Measurements from ENCODE around the gene ACACA. TPM values are rescaled to one million over a fixed set of nuclear protein-coding genes. Genes with fewer than 3 reads are reported as not detected.

The ACACA gene
- total RNA-seq, 1 experiment from 2014 or later: 33.0 TPM

- CTCF ChIA-PET: no interaction called here
- intact Hi-C loops (cut with micrococcal nuclease): no loop called here
- H3K27me3 ChIP-seq (ENCODE audit: low read length): no peaks in the 10 kb centered on the region
- no peak overlapping the region for H3K4me2 ChIP-seq (ENCODE audit: low read length)
- no peaks in the 10 kb centered on the region for H3K9me2 ChIP-seq (replicated peaks; ENCODE audit: low read length)
- DNase-seq (no peak), ATAC-seq (no peak)
- POLR2A ChIA-PET (ENCODE audit: unreplicated experiment): interaction anchor here (0.5 kb wide), 1 partner anchor 162 kb away, joined by 9 read pairs; no protein-coding TSS in a partner anchor
- H3K9ac ChIP-seq (ENCODE audit: low read length): no peak overlapping the region
- H3K9me3 ChIP-seq (ENCODE audit: low read length): no peaks in the 10 kb centered on the region
- no TSS peak for BruUV-seq (replicated peaks)
- H3F3A ChIP-seq (ENCODE audit: low read length, unreplicated experiment): no peaks in the 10 kb centered on the region
- H3K4me3 ChIP-seq (ENCODE audit: low read length): no peak overlapping the region
- no peaks in the 10 kb centered on the region for H3K79me2 ChIP-seq (ENCODE audit: low read length)
- H3K27ac ChIP-seq (ENCODE audit: low read length): no peak overlapping the region
- no peak overlapping the region for H2AFZ ChIP-seq (ENCODE audit: low read length)
- no peaks in the 10 kb centered on the region for H3K4me1 ChIP-seq (ENCODE audit: insufficient read depth, low read length)
- no peaks in the 10 kb centered on the region for H4K20me1 ChIP-seq (ENCODE audit: low read length)
- peaks cover 6% of the 10 kb centered on the region for H3K36me3 ChIP-seq (ENCODE audit: low read depth, low read length)
- TF ChIP-seq CTCF (conservative IDR thresholded peaks at IDR 0.05; ENCODE audit: low read depth, low read length): no peak
- TF ChIP-seq EZH2 (IDR thresholded peaks at IDR 0.05; ENCODE audit: low read length, unreplicated experiment): no peak
- TF ChIP-seq EZH2phosphoT487 (IDR thresholded peaks at IDR 0.05; ENCODE audit: borderline replicate concordance, low read length): no peak
Measured at GRCh38 chr17:37131669-37132611, 274.7 kb downstream of the ACACA start.

GRCh38 chr17:37130984-37131446, 275.6 kb downstream of the ACACA start:
- DNase-seq: no peak
- Histone ChIP-seq H3K4me2 (ENCODE audit: low read length) (no peak overlapping the region), H3K79me2 (ENCODE audit: low read length) (no peaks in the 10 kb centered on the region), H3K36me3 (ENCODE audit: low read depth, low read length) (peaks cover 6% of the 10 kb centered on the region), H2AFZ (ENCODE audit: low read length) (no peak overlapping the region), H4K20me1 (ENCODE audit: low read length) (no peaks in the 10 kb centered on the region), H3K9me3 (ENCODE audit: low read length) (no peaks in the 10 kb centered on the region), H3K9ac (ENCODE audit: low read length) (no peak overlapping the region), H3K4me3 (ENCODE audit: low read length) (no peak overlapping the region), H3K27me3 (ENCODE audit: low read length) (no peaks in the 10 kb centered on the region), H3K27ac (ENCODE audit: low read length) (no peak overlapping the region), H3F3A (ENCODE audit: low read length, unreplicated experiment) (no peaks in the 10 kb centered on the region), H3K4me1 (ENCODE audit: insufficient read depth, low read length) (no peaks in the 10 kb centered on the region), H3K9me2 (replicated peaks; ENCODE audit: low read length) (no peaks in the 10 kb centered on the region)
- no TSS peak for BruUV-seq (replicated peaks)
- no peak for ATAC-seq
- CTCF ChIA-PET: no interaction called here
- POLR2A ChIA-PET (ENCODE audit: unreplicated experiment): no interaction called here
- TF ChIP-seq EZH2phosphoT487 (IDR thresholded peaks at IDR 0.05; ENCODE audit: borderline replicate concordance, low read length) (no peak), CTCF (conservative IDR thresholded peaks at IDR 0.05; ENCODE audit: low read depth, low read length) (no peak), EZH2 (IDR thresholded peaks at IDR 0.05; ENCODE audit: low read length, unreplicated experiment) (no peak)
- intact Hi-C loops (cut with micrococcal nuclease): no loop called here

- Histone ChIP-seq H3K27me3 (ENCODE audit: low read length) (no peaks in the 10 kb centered on the region), H2AFZ (ENCODE audit: low read length) (no peak overlapping the region), H4K20me1 (ENCODE audit: low read length) (no peaks in the 10 kb centered on the region), H3K9ac (ENCODE audit: low read length) (no peak overlapping the region), H3K9me2 (replicated peaks; ENCODE audit: low read length) (no peaks in the 10 kb centered on the region), H3K27ac (ENCODE audit: low read length) (no peak overlapping the region), H3K4me2 (ENCODE audit: low read length) (no peak overlapping the region), H3K79me2 (ENCODE audit: low read length) (no peaks in the 10 kb centered on the region), H3K4me3 (ENCODE audit: low read length) (no peak overlapping the region), H3K36me3 (ENCODE audit: low read depth, low read length) (peaks cover 9% of the 10 kb centered on the region), H3K9me3 (ENCODE audit: low read length) (no peaks in the 10 kb centered on the region), H3F3A (ENCODE audit: low read length, unreplicated experiment) (no peaks in the 10 kb centered on the region), H3K4me1 (ENCODE audit: insufficient read depth, low read length) (peaks cover 4% of the 10 kb centered on the region; the same call in 1 of the 2 replicates)
- ATAC-seq (no peak), DNase-seq (no peak)
- ChIA-PET CTCF (no interaction called here), POLR2A (ENCODE audit: unreplicated experiment) (no interaction called here)
- intact Hi-C loops (cut with micrococcal nuclease): loop anchor here (10.0 kb wide), 1 partner anchor 90 kb away; no protein-coding TSS in a partner anchor
- TF ChIP-seq EZH2 (IDR thresholded peaks at IDR 0.05; ENCODE audit: low read length, unreplicated experiment) (no peak), EZH2phosphoT487 (IDR thresholded peaks at IDR 0.05; ENCODE audit: borderline replicate concordance, low read length) (no peak), CTCF (conservative IDR thresholded peaks at IDR 0.05; ENCODE audit: low read depth, low read length) (no peak)
- no TSS peak for BruUV-seq (replicated peaks)
Measured at GRCh38 chr17:37124821-37125173, 281.8 kb downstream of the ACACA start.
